Lung (tissue), 12 donors: ENCODE results near the gene NPIPB6. TPM values are rescaled to one million over a fixed set of nuclear protein-coding genes. Genes with fewer than 3 reads are reported as not detected.

Experiments used
- ATAC-seq: fragments of 200-7000 bp; cut with Tn5 transposase; one replicate; pipeline ENCODE4 v1.9.1; 2020; ENCODE audit warnings: moderate number of reproducible peaks; ENCODE audit not compliant: insufficient read depth, low FRiP score
- DNase-seq, 3 donors: peaks; one replicate each; pipeline ENCODE4 v3.0.0-alpha.2; 2013 to 2017
- H3K27ac ChIP-seq, 2 donors: one replicate each; pipeline ENCODE4 v1.5.1; 2013; ENCODE audit warnings: mild to moderate bottlenecking in 2 of 2, moderate library complexity in 2 of 2, control low read depth in 1 of 2, inconsistent platforms in 1 of 2, low read depth in 1 of 2, low read length in 1 of 2
- H3K27me3 ChIP-seq, 3 donors: one replicate each; pipeline ENCODE4 v1.5.1; 2013; ENCODE audit warnings: low read length in 2 of 3; ENCODE audit not compliant: control insufficient read depth in 3 of 3, insufficient read depth in 3 of 3
- H3K36me3 ChIP-seq, 4 donors: one replicate each; pipeline ENCODE4 v1.5.1; 2013; ENCODE audit warnings: low read length in 4 of 4, mild to moderate bottlenecking in 1 of 4, moderate library complexity in 1 of 4; ENCODE audit not compliant: control insufficient read depth in 4 of 4, insufficient read depth in 4 of 4
- H3K4me1 ChIP-seq, 5 donors: one replicate each; pipeline ENCODE4 v1.5.1; 2013; ENCODE audit warnings: low read length in 5 of 5, mild to moderate bottlenecking in 2 of 5, moderate library complexity in 1 of 5; ENCODE audit not compliant: control insufficient read depth in 5 of 5, insufficient read depth in 5 of 5
- H3K4me3 ChIP-seq: one replicate; pipeline ENCODE4 v1.5.1; 2013; ENCODE audit warnings: mild to moderate bottlenecking, control low read depth, moderate library complexity
- H3K9ac ChIP-seq, 2 donors: one replicate each; pipeline ENCODE4 v1.5.1; 2013; ENCODE audit warnings: low read length in 2 of 2, control low read depth in 1 of 2; ENCODE audit not compliant: insufficient read depth in 1 of 2
- H3K9me3 ChIP-seq, 4 donors: one replicate each; pipeline ENCODE4 v1.5.1; 2013; ENCODE audit warnings: low read length in 3 of 4, mild to moderate bottlenecking in 1 of 4, moderate library complexity in 1 of 4; ENCODE audit not compliant: control insufficient read depth in 4 of 4, insufficient read depth in 3 of 4
- CTCF ChIP-seq: IDR thresholded peaks from 2 replicates; pipeline ENCODE4 v1.5.1; 2012; ENCODE audit warnings: mild to moderate bottlenecking; ENCODE audit errors: control extremely low read depth, extremely low read depth
- WGBS, 2 donors: extraction: QIAGEN DNeasy Blood & Tissue Kit; methylation state at CpG; one replicate each; pipeline ENCODE4 v1.1.7; 2013; 5-methylcytosine and 5-hydroxymethylcytosine counted together
- polyA plus RNA-seq, 2 donors: library from polyadenylated mRNA; stranded (reverse); fragments of 200-250 nt; gene quantifications; one replicate each; pipeline ENCODE4 v1.2.1, GENCODE V29; 2013
- total RNA-seq, 2 donors: library from RNA; depleted of rRNA in 1 of 2; stranded (reverse); fragments of >200 nt in 1 of 2; gene quantifications; one replicate each; pipeline ENCODE4 v1.2.1, GENCODE V29; 2014 to 2021
- donor health status: control.
- donor health status: control.
- donor health status: Bipolar disorder and iron deficiency.
- donor health status: healthy.
- donor health status: DM: yes; HTN: yes; CAD: no.

NPIPB6 gene
- total and polyA plus RNA-seq, 4 donors, result 0.14 to 6.1 (median 1.4) TPM

GRCh38 chr16:28300327-28300726 is 63.0 kb downstream of the NPIPB6 start:
- Histone ChIP-seq H3K9me3 (no peaks in the 10 kb centered on the region), H3K27ac (no peak overlapping the region), H3K36me3 (no peaks in the 10 kb centered on the region), H3K4me1 (peaks cover 0 to 6% (median 0%) of the 10 kb centered on the region in 5 donors), H3K9ac (no peak overlapping the region), H3K27me3 (no peaks in the 10 kb centered on the region), H3K4me3 (no peak overlapping the region)
- no peak for ATAC-seq
- WGBS, 2 donors, result 96 to 97% methylated on average over 5 of the region's 5 CpGs
- no peak for TF ChIP-seq CTCF
- no peak for DNase-seq

GRCh38 chr16:28298511-28298878 is 64.8 kb downstream of the NPIPB6 start:
- ATAC-seq (no peak), DNase-seq (peak in 2 of 3 donors; percentile 30 to 32)
- Histone ChIP-seq H3K4me3 (no peak overlapping the region), H3K9me3 (no peaks in the 10 kb centered on the region), H3K36me3 (no peaks in the 10 kb centered on the region), H3K9ac (no peak overlapping the region), H3K27ac (no peak overlapping the region), H3K4me1 (peaks cover 0 to 7% (median 0%) of the 10 kb centered on the region in 5 donors), H3K27me3 (peaks cover 0 to 3% (median 0%) of the 10 kb centered on the region in 3 donors)
- 69 to 84% methylated on average over 4 of the region's 4 CpGs for WGBS, 2 donors
- no peak for TF ChIP-seq CTCF

GRCh38 chr16:28297784-28298510 is 65.4 kb downstream of the NPIPB6 start:
- H3K4me3 ChIP-seq, result no peak overlapping the region
- peaks cover 0 to 3% (median 0%) of the 10 kb centered on the region in 3 donors for H3K27me3 ChIP-seq
- ATAC-seq (no peak), DNase-seq (peak in 2 of 3 donors; percentile 23 to 40)
- no peak for TF ChIP-seq CTCF
- H3K9me3 ChIP-seq, result no peaks in the 10 kb centered on the region
- no peak overlapping the region for H3K9ac ChIP-seq
- 51 to 56% methylated on average over 11 of the region's 11 CpGs for WGBS, 2 donors
- no peaks in the 10 kb centered on the region for H3K36me3 ChIP-seq
- H3K27ac ChIP-seq, result no peak overlapping the region
- H3K4me1 ChIP-seq, result peaks cover 0 to 8% (median 2%) of the 10 kb centered on the region in 5 donors
